Kidney epithelial cell (primary cell): ENCODE measurements around the gene USP13. TPM values are rescaled to one million over a fixed set of nuclear protein-coding genes. Genes with fewer than 3 reads are reported as not detected.
A peak's percentile ranks its signal among the peaks of the same experiment; 100 is the strongest.

ENCODE experiments used
- DNase-seq: peaks from one replicate; pipeline ENCODE4 v3.0.0-alpha.2; 2010; ENCODE audit warnings: low read depth
- H3K27me3 ChIP-seq: 2 replicates; pipeline ENCODE4 v1.6.0; 2011; ENCODE audit warnings: low read length; ENCODE audit not compliant: control insufficient read depth, insufficient read depth
- H3K36me3 ChIP-seq: 2 replicates; pipeline ENCODE4 v1.5.1; 2011; ENCODE audit warnings: low read length; ENCODE audit not compliant: control insufficient read depth, insufficient read depth
- H3K4me3 ChIP-seq: 2 replicates; pipeline ENCODE4 v1.5.1; 2011; ENCODE audit warnings: low read depth, mild to moderate bottlenecking, control low read depth, low read length
- total RNA-seq: library from RNA; depleted of rRNA; stranded (reverse); fragments of >200 nt; gene quantifications from 2 replicates; pipeline ENCODE4 v1.2.3, GENCODE V29; 2015
- TF ChIP-seq, protein P1 (sequence below): IDR thresholded peaks from 2 replicates; pipeline ENCODE4 v1.5.1; 2011; ENCODE audit warnings: mild to moderate bottlenecking, moderate library complexity, low read length, control low read depth, inconsistent platforms; ENCODE audit not compliant: insufficient read depth, poor library complexity, severe bottlenecking

The USP13 gene
- total RNA-seq, 1 donor from 2014 or later: 6.4 TPM

DNA sequence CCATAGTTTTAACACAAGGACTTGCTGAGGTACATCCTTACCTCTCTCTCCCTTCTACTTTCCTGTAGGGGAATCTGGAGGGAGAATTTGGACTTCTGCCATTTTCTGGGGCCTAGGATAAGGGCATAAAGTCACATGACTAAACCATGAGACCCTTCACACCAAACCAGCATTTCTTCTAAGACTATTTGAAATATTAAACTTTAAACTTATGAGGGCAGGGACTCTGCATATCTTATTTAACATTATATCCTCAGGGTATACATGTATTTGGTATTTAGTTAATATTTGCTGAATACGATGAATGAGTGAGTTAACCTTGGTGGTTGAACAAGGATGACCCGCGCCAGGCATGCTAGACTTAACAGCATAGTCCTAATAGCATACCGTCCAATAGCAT is 63.4 kb downstream of the USP13 start:
- H3K4me3 ChIP-seq: no peak overlapping the region
- H3K36me3 ChIP-seq: no peaks in the 10 kb centered on the region
- no peaks in the 10 kb centered on the region for H3K27me3 ChIP-seq
- TF ChIP-seq, protein P1, sequence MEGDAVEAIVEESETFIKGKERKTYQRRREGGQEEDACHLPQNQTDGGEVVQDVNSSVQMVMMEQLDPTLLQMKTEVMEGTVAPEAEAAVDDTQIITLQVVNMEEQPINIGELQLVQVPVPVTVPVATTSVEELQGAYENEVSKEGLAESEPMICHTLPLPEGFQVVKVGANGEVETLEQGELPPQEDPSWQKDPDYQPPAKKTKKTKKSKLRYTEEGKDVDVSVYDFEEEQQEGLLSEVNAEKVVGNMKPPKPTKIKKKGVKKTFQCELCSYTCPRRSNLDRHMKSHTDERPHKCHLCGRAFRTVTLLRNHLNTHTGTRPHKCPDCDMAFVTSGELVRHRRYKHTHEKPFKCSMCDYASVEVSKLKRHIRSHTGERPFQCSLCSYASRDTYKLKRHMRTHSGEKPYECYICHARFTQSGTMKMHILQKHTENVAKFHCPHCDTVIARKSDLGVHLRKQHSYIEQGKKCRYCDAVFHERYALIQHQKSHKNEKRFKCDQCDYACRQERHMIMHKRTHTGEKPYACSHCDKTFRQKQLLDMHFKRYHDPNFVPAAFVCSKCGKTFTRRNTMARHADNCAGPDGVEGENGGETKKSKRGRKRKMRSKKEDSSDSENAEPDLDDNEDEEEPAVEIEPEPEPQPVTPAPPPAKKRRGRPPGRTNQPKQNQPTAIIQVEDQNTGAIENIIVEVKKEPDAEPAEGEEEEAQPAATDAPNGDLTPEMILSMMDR: no peak
- DNase-seq: peak; percentile 5

DNA sequence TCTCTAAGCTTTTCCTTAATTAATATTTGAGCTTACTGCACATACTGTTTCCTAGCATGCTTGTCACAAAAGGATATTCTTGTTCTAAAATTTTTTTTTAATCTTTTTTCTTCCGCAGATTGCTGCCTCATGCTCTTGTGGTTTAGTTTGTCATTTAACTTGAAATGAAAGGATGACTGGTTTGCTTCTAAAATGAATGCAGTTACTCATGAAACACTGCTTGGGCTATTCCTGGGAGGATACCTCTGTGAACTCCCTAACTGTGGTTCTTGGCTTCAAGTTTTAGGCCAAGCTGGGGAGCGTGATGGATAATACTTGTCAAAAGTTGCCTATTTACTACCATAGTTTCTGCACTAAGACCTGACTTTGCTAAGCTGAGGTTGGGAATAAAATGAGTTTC is 64.0 kb downstream of the USP13 start:
- DNase-seq: peak; percentile 54
- H3K27me3 ChIP-seq: no peaks in the 10 kb centered on the region
- TF ChIP-seq, protein P1: no peak
- H3K36me3 ChIP-seq: no peaks in the 10 kb centered on the region
- H3K4me3 ChIP-seq: no peak overlapping the region

DNA sequence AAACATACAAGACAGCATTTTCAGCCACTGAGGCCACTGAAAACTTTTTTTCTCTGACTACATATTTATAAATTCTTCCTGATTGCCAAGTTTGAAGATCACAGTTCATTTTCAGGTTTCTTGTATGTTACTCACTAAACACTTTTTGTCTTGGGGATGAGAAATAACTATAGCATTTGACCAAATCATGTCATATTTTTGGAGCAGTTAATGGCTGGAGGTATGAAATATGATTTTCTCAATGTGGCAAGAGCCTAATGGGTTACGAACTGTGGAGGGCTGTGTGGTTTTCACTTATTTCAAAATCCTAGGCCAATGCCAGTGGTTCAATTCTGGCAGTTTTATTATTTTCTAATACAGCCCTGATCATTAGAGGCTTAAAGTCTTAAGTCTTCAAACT is 64.4 kb downstream of the USP13 start:
- no peak for DNase-seq
- TF ChIP-seq, protein P1: no peak
- H3K4me3 ChIP-seq: no peak overlapping the region

DNA sequence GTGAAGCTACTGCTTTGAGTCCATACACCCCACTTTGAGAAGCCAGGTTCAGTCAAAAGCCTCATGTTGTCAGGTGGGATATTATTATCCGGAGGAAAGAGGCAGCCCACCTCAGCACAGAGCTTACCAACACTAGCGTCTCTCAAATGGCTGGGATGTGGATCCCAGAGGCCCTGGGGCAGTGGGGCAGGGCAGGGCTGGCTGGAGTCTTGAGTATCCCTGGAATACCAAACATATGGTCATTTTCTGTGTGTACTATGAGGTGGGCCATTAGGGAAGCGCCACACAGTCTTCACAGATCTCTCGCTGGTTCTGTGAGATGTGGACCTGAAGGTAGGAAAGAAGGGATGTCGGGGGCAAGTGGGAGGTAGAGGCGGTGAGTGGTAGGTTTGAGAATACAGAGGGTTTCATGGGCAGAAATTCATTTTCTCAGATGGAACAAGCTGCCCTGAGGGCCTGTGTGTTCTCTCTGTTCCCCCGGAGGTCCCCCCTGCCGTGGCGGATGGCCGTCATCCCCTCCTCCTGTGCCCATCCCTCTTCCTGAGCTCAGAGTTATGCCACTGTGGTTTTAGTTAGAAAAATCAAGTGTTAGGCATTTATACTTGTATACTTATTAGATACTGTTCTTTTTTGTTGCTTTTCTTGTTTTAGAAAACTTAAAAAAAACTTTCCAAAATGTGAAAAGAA is 66.4 kb downstream of the USP13 start:
- TF ChIP-seq, protein P1: no peak
- H3K36me3 ChIP-seq: no peaks in the 10 kb centered on the region
- no peak for DNase-seq

More for the DNA sequence above, 64.4 kb downstream of the USP13 start:
- Histone ChIP-seq H3K27me3 (no peaks in the 10 kb centered on the region), H3K36me3 (no peaks in the 10 kb centered on the region)

DNA sequence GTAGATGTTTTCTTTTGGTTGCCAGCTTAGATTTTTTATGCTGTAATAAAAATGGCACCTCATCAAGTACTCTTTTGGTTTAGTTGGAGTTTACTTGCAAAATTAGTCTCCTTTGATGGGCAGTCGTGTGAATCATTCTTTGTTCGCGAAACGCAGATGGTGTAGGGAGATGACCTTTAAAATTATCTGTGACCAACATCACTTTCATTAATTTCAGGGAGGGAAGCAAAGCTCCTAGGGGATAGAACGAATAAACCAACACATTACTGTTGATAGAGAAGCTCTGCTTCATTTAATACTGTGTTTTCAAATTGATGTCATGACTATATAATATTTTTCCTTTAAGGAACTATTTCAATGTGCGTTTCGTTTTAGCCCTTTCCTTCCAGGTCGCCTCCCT is 67.4 kb downstream of the USP13 start:
- Histone ChIP-seq H3K36me3 (no peaks in the 10 kb centered on the region), H3K27me3 (no peaks in the 10 kb centered on the region), H3K4me3 (no peak overlapping the region)
- TF ChIP-seq, protein P1: no peak
- no peak for DNase-seq

More for the DNA sequence above, 66.4 kb downstream of the USP13 start:
- Histone ChIP-seq H3K27me3 (no peaks in the 10 kb centered on the region), H3K4me3 (no peak overlapping the region)

DNA sequence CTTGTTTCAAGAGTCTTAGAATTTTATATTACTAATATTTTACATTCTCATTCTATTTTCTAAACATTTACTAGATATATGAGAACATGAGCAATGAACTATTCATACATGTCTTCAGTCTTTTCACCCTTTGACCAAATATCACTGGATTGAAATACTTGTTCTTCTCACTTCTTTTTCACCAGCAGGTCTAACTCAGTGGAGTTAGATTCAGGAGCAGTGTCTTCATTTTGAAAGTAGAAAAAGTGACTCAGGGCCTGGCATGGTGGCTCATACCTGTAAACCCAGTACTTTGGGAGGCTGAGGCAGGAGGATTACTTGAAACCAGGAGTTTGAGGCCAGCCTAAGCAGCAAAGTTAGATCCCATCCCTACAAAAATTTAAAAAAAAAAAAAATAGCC is 70.8 kb downstream of the USP13 start:
- no peak for DNase-seq
- Histone ChIP-seq H3K4me3 (no peak overlapping the region), H3K36me3 (no peaks in the 10 kb centered on the region), H3K27me3 (no peaks in the 10 kb centered on the region)
- TF ChIP-seq, protein P1: no peak
